HL-60 (cell line): ENCODE results near the gene SPTBN1.

ENCODE experiments used
- DNase-seq, 2 experiments: peaks; one replicate each; pipeline ENCODE4 v3.0.0-alpha.2; 2010 to 2020; ENCODE audit warnings: low read depth in 1 of 2, low spot score in 1 of 2
- H3K27ac ChIP-seq: fragments of 250-450 bp; sonication (Bioruptor Pico); replicated peaks from 2 replicates; pipeline ENCODE4 v1.5.1; 2020; ENCODE audit warnings: mild to moderate bottlenecking, moderate library complexity
- H3K27me3 ChIP-seq: fragments of 250-450 bp; sonication (Bioruptor Pico); 2 replicates; pipeline ENCODE4 v1.5.1; 2021; ENCODE audit warnings: mild to moderate bottlenecking, moderate library complexity; ENCODE audit not compliant: insufficient read depth, poor library complexity, severe bottlenecking
- H3K4me3 ChIP-seq: replicated peaks from 2 replicates; pipeline ENCODE4 v1.5.1; 2011; ENCODE audit warnings: mild to moderate bottlenecking, control low read depth, low read length; ENCODE audit not compliant: insufficient read depth
- CTCF ChIP-seq: IDR thresholded peaks from one replicate; pipeline ENCODE4 v1.5.1; 2011; ENCODE audit warnings: low read length, control low read depth, inconsistent platforms; ENCODE audit not compliant: insufficient read depth
- GABPA ChIP-seq: IDR thresholded peaks from 2 replicates; pipeline ENCODE4 v1.6.1; 2012; ENCODE audit warnings: low read depth
- POLR2AphosphoS5 ChIP-seq: IDR thresholded peaks from 2 replicates; pipeline ENCODE4 v1.6.1; 2012; ENCODE audit warnings: low read depth
- REST ChIP-seq: IDR thresholded peaks from 2 replicates; pipeline ENCODE4 v1.6.1; 2012; ENCODE audit warnings: low read depth; ENCODE audit not compliant: insufficient replicate concordance
- SPI1 ChIP-seq: IDR thresholded peaks from 2 replicates; pipeline ENCODE4 v1.6.1; 2012; ENCODE audit warnings: low read depth, mild to moderate bottlenecking, borderline replicate concordance

The SPTBN1 gene

GRCh38 chr2:54510916-54511315 is 54.8 kb downstream of the SPTBN1 start:
- TF ChIP-seq SPI1 (no peak), CTCF (no peak), GABPA (no peak), POLR2AphosphoS5 (no peak), REST (no peak)
- H3K4me3 ChIP-seq, result no peak overlapping the region
- H3K27me3 ChIP-seq, result no peaks in the 10 kb centered on the region
- no peak overlapping the region for H3K27ac ChIP-seq
- no peak for DNase-seq

- H3K27me3 ChIP-seq, result no peaks in the 10 kb centered on the region
- no peak for TF ChIP-seq REST
- TF ChIP-seq POLR2AphosphoS5, result no peak
- TF ChIP-seq GABPA, result no peak
- no peak for DNase-seq
- no peak overlapping the region for H3K27ac ChIP-seq
- H3K4me3 ChIP-seq, result no peak overlapping the region
These were observed 56.1 kb downstream of the SPTBN1 start for GRCh38 chr2:54512183-54512582.

GRCh38 chr2:54512663-54513362 is 56.7 kb downstream of the SPTBN1 start:
- no peak for DNase-seq
- TF ChIP-seq REST (no peak), CTCF (no peak)
- no peaks in the 10 kb centered on the region for H3K27me3 ChIP-seq

More at GRCh38 chr2:54512663-54513362, 56.7 kb downstream of the SPTBN1 start:
- H3K27ac ChIP-seq, result no peak overlapping the region
- no peak overlapping the region for H3K4me3 ChIP-seq
